Loucy (cell line): ENCODE measurements around the gene RUVBL1.

Experiments
- H2AFZ ChIP-seq: fragments of 200-600 bp; sonication (generic); 2 replicates; pipeline ENCODE4 v1.6.0; 2016; ENCODE audit warnings: antibody characterized with exemption, mild to moderate bottlenecking, low read length, moderate library complexity
- H3F3A ChIP-seq: fragments of 200-600 bp; 2 replicates; pipeline ENCODE4 v1.6.0; 2016; ENCODE audit warnings: antibody characterized with exemption, low read depth, mild to moderate bottlenecking
- H3K27me3 ChIP-seq: fragments of 200-600 bp; sonication (generic); 2 replicates; pipeline ENCODE4 v1.6.1; 2014; ENCODE audit warnings: low read length, mild to moderate bottlenecking; ENCODE audit not compliant: insufficient read depth, poor library complexity, severe bottlenecking
- H3K36me3 ChIP-seq: fragments of 200-600 bp; sonication (generic); 2 replicates; pipeline ENCODE4 v1.6.1; 2016; ENCODE audit warnings: low read length; ENCODE audit not compliant: insufficient read depth
- H3K4me1 ChIP-seq: fragments of 200-600 bp; sonication (generic); 2 replicates; pipeline ENCODE4 v1.5.1; 2014; ENCODE audit warnings: low read length, mild to moderate bottlenecking; ENCODE audit not compliant: insufficient read depth, poor library complexity, severe bottlenecking
- H3K4me2 ChIP-seq: fragments of 200-600 bp; sonication (generic); 2 replicates; pipeline ENCODE4 v1.6.0; 2014; ENCODE audit warnings: antibody characterized with exemption, low read length, low read depth, mild to moderate bottlenecking; ENCODE audit not compliant: poor library complexity, severe bottlenecking
- H3K4me3 ChIP-seq: fragments of 200-600 bp; sonication (generic); 2 replicates; pipeline ENCODE4 v1.5.1; 2014; ENCODE audit warnings: low read length, mild to moderate bottlenecking, mixed read lengths; ENCODE audit not compliant: poor library complexity, severe bottlenecking
- H3K79me2 ChIP-seq: fragments of 200-600 bp; sonication (generic); 2 replicates; pipeline ENCODE4 v1.6.1; 2014; ENCODE audit warnings: low read length; ENCODE audit not compliant: insufficient read depth
- H3K9ac ChIP-seq: fragments of 200-600 bp; sonication (generic); 2 replicates; pipeline ENCODE4 v1.6.0; 2014; ENCODE audit warnings: mild to moderate bottlenecking, low read depth, low read length, moderate library complexity; ENCODE audit not compliant: poor library complexity, severe bottlenecking
- H3K9me2 ChIP-seq: fragments of 200-600 bp; sonication (generic); replicated peaks from 2 replicates; pipeline ENCODE4 v1.6.1; 2016; ENCODE audit warnings: low read depth, low read length, mixed read lengths
- H3K9me3 ChIP-seq: fragments of 200-600 bp; sonication (generic); 2 replicates; pipeline ENCODE4 v1.6.1; 2014; ENCODE audit warnings: mild to moderate bottlenecking, antibody characterized with exemption, low read length, low read depth; ENCODE audit not compliant: insufficient read depth
- H4K20me1 ChIP-seq: fragments of 200-600 bp; sonication (generic); 2 replicates; pipeline ENCODE4 v1.6.0; 2014; ENCODE audit warnings: antibody characterized with exemption, low read length, mild to moderate bottlenecking; ENCODE audit not compliant: insufficient read depth, poor library complexity, severe bottlenecking
- CTCF ChIP-seq: fragments of 200-600 bp; sonication (generic); conservative IDR thresholded peaks from 2 replicates; pipeline ENCODE4 v1.5.1; 2014; ENCODE audit warnings: mild to moderate bottlenecking, antibody characterized with exemption, low read length
- EZH2phosphoT487 ChIP-seq: fragments of 200-600 bp; IDR thresholded peaks from 2 replicates; pipeline ENCODE4 v1.6.1; 2018; ENCODE audit warnings: antibody characterized with exemption, mild to moderate bottlenecking, moderate library complexity, borderline replicate concordance

Gene RUVBL1

GRCh38 chr3:128075522-128076482 is 47.8 kb downstream of the RUVBL1 start:
- Histone ChIP-seq H3K4me2 (no peak overlapping the region), H3K79me2 (no peaks in the 10 kb centered on the region), H3K4me1 (no peaks in the 10 kb centered on the region), H4K20me1 (no peaks in the 10 kb centered on the region), H3K9me3 (no peaks in the 10 kb centered on the region), H2AFZ (no peak overlapping the region), H3K27me3 (no peaks in the 10 kb centered on the region), H3K36me3 (peaks cover 43% of the 10 kb centered on the region; the same call in 1 of the 2 replicates), H3K9me2 (no peaks in the 10 kb centered on the region), H3K9ac (no peak overlapping the region), H3F3A (no peaks in the 10 kb centered on the region), H3K4me3 (no peak overlapping the region)
- TF ChIP-seq EZH2phosphoT487 (no peak), CTCF (peak; percentile 31)

GRCh38 chr3:128074851-128075521 is 48.6 kb downstream of the RUVBL1 start:
- Histone ChIP-seq H4K20me1 (no peaks in the 10 kb centered on the region), H2AFZ (no peak overlapping the region), H3K4me2 (no peak overlapping the region), H3K9ac (no peak overlapping the region), H3K4me3 (no peak overlapping the region), H3K9me2 (no peaks in the 10 kb centered on the region), H3K4me1 (no peaks in the 10 kb centered on the region), H3F3A (no peaks in the 10 kb centered on the region), H3K36me3 (peaks cover 45% of the 10 kb centered on the region; the same call in 1 of the 2 replicates), H3K9me3 (no peaks in the 10 kb centered on the region), H3K79me2 (no peaks in the 10 kb centered on the region), H3K27me3 (no peaks in the 10 kb centered on the region)
- TF ChIP-seq CTCF (no peak), EZH2phosphoT487 (no peak)

- Histone ChIP-seq H3K9me3 (no peaks in the 10 kb centered on the region), H2AFZ (no peak overlapping the region), H3F3A (no peaks in the 10 kb centered on the region), H4K20me1 (no peaks in the 10 kb centered on the region), H3K9me2 (no peaks in the 10 kb centered on the region), H3K36me3 (peaks cover 48% of the 10 kb centered on the region; the same call in 1 of the 2 replicates), H3K4me3 (no peak overlapping the region), H3K4me1 (no peaks in the 10 kb centered on the region), H3K9ac (no peak overlapping the region), H3K79me2 (no peaks in the 10 kb centered on the region), H3K4me2 (no peak overlapping the region), H3K27me3 (no peaks in the 10 kb centered on the region)
- TF ChIP-seq CTCF = no peak
- no peak for TF ChIP-seq EZH2phosphoT487
Observed at GRCh38 chr3:128073807-128074206, 49.8 kb downstream of the RUVBL1 start.
